ENCODE measurements around the gene TSEN2.

DNA sequence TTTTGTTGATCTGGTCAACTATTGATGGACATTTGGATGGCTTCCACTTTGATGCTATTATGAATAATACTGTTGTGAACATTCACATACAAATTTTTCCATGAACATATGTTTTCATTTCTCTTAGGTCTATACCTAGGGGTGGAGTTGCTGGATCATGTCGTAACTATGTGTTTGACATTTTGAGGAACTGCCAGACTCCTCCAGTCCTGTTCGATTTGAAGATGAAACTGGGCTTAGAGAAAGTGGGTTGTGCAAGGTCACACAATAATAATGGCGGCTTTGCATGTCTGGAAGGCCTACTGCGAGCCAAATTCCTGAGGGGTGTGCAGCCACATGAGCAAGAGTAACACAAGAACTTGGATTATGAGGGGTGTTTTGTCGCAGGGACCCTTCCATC lies 2.6 kb downstream of the TSEN2 start:
- TF ChIP-seq CTCF (IDR thresholded peaks at IDR 0.05) (no peak), EZH2 (IDR thresholded peaks at IDR 0.05) (no peak)
